Duodenal mucosa (tissue), 2 donors: ENCODE results near the gene FMO2.
"Not testable (repeated sequence)": the region's sequence is repeated elsewhere in the genome, so short reads cannot be mapped to it uniquely, and the experiment has no call there.

Experiments
- H3K27ac ChIP-seq: one replicate; pipeline ENCODE4 v1.7.0; 2013; ENCODE audit warnings: low read depth, low read length
- H3K27me3 ChIP-seq, 2 donors: one replicate each; pipeline ENCODE4 v1.7.0; 2013; ENCODE audit warnings: low read length in 2 of 2, control low read depth in 1 of 2; ENCODE audit not compliant: insufficient read depth in 2 of 2, control insufficient read depth in 1 of 2
- H3K36me3 ChIP-seq, 2 donors: one replicate each; pipeline ENCODE4 v1.7.0; 2013; ENCODE audit warnings: low read length in 2 of 2, control low read depth in 1 of 2; ENCODE audit not compliant: insufficient read depth in 2 of 2, control insufficient read depth in 1 of 2
- H3K4me1 ChIP-seq, 2 donors: one replicate each; pipeline ENCODE4 v1.7.0; 2013; ENCODE audit warnings: low read length in 2 of 2, control low read depth in 1 of 2; ENCODE audit not compliant: insufficient read depth in 2 of 2, control insufficient read depth in 1 of 2
- H3K4me3 ChIP-seq, 2 donors: one replicate each; pipeline ENCODE4 v1.7.0; 2013; ENCODE audit warnings: low read length in 2 of 2, low read depth in 1 of 2
- H3K9ac ChIP-seq, 2 donors: one replicate each; pipeline ENCODE4 v1.7.0; 2013; ENCODE audit warnings: low read length in 2 of 2, low read depth in 1 of 2
- H3K9me3 ChIP-seq, 2 donors: one replicate each; pipeline ENCODE4 v1.7.0; 2013; ENCODE audit warnings: low read length in 2 of 2, control low read depth in 1 of 2; ENCODE audit not compliant: control insufficient read depth in 1 of 2

FMO2 gene

GRCh38 chr1:171218661-171219060 is 33.6 kb downstream of the FMO2 start:
- H3K36me3 ChIP-seq = no peaks in the 10 kb centered on the region
- no peaks in the 10 kb centered on the region for H3K27me3 ChIP-seq
- H3K9me3 ChIP-seq = no peaks in the 10 kb centered on the region
- H3K4me3 ChIP-seq = no peak overlapping the region
- no peak overlapping the region for H3K9ac ChIP-seq
- peaks cover 0 to 3% of the 10 kb centered on the region in 2 donors for H3K4me1 ChIP-seq
- H3K27ac ChIP-seq = no peak overlapping the region

GRCh38 chr1:171219346-171220080 is 34.4 kb downstream of the FMO2 start:
- Histone ChIP-seq H3K4me3 (no peak overlapping the region), H3K27me3 (no peaks in the 10 kb centered on the region), H3K9ac (no peak overlapping the region), H3K27ac (no peak overlapping the region), H3K36me3 (no peaks in the 10 kb centered on the region), H3K9me3 (no peaks in the 10 kb centered on the region), H3K4me1 (peaks cover 0 to 3% of the 10 kb centered on the region in 2 donors)

DNA sequence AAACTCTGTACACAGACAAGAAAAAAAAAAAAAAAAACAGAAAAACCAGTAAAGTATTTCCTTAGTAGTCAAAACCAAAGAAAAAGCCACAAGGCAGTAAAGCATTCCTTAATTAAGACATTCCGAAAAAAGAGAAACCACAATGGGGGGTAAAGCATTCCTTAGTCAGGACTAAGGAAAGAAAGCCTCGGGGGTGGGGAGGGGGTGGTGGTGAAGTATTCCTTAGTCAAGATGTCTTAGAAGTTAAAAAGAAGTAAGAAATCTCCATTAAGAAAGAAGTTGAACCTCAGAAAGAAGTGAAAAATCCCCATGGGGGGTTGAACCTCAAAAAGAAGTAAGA is 35.0 kb downstream of the FMO2 start:
- peaks cover 0 to 3% of the 10 kb centered on the region in 2 donors for H3K4me1 ChIP-seq

GRCh38 chr1:171220581-171221054 is 35.5 kb downstream of the FMO2 start:
- no peak overlapping the region for H3K4me3 ChIP-seq
- H3K9ac ChIP-seq = no peak overlapping the region
- no peaks in the 10 kb centered on the region for H3K27me3 ChIP-seq
- peaks cover 0 to 3% of the 10 kb centered on the region in 2 donors for H3K4me1 ChIP-seq
- no peaks in the 10 kb centered on the region for H3K36me3 ChIP-seq
- no peaks in the 10 kb centered on the region for H3K9me3 ChIP-seq
- H3K27ac ChIP-seq = no peak overlapping the region

More for the DNA sequence above, 35.0 kb downstream of the FMO2 start:
- Histone ChIP-seq H3K36me3 (no peaks in the 10 kb centered on the region), H3K9ac (no peak overlapping the region), H3K27me3 (no peaks in the 10 kb centered on the region), H3K4me3 (no peak overlapping the region), H3K9me3 (no peaks in the 10 kb centered on the region), H3K27ac (no peak overlapping the region)

DNA sequence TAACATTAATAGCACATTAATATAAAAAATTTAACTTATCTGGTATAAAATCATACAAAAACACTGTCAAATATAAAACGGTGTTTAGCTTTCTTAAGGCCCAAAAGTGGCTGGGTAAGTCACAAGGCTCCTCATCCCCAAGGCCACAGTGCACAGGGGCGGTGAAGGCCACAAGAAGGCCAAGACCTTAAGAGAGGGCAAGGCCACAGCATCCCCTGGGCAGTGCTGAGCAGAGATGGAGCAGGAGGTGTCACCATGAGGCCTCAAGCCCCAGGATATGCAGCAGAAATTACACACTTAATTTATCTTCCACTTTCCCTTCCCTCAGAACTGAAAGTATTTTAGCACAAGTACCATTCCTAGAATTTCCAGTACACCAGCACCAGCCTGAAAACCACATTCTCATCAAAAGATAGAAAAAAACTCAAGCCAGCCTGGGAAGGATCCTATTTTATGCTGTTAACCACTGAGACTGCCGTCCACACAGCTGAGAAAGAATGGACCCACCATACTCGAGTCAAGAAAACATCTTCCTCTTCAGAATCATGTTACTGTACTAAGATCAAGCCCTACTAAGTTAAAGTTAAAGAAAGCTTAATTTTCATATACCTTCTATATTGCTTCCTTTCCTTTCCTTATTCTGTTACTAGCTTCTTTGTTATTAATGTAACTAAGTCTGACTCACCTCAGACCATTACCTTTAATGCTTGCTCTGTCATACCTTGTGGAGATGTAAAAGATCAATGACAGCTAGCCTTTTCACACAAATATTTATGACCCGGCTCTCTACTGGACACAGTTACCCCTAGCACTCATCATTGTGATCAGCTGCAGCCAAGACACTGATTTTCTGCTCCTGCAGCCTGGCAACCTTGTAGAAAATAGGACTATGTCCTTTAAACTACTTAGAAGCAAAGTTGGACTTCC is 36.8 kb downstream of the FMO2 start:
- no peaks in the 10 kb centered on the region for H3K36me3 ChIP-seq
- H3K4me1 ChIP-seq = peaks cover 0 to 3% of the 10 kb centered on the region in 2 donors
- no peak overlapping the region for H3K9ac ChIP-seq
- H3K27ac ChIP-seq = no peak overlapping the region
- H3K9me3 ChIP-seq = no peaks in the 10 kb centered on the region
- no peaks in the 10 kb centered on the region for H3K27me3 ChIP-seq
- H3K4me3 ChIP-seq = no peak overlapping the region

DNA sequence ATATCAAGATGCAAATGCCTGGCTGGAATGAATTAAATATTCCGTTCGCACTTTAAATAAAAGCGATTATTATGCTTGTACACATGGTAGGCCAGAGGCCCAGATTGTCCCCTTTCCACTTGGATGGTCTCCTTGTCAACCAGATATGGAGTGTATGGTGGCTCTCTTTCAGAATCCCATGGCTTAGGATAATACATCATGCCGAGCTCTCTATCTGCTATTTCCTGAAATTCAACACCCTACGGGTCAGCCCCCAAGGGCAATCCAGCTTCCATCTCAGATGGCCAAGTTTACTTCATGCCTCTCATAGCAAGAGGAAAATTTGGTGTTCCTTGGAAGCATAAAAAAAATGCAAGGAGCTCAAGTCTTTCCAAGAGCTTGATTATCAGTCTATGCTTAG is 37.8 kb downstream of the FMO2 start:
- H3K27ac ChIP-seq = no peak overlapping the region
- H3K4me3 ChIP-seq = no peak overlapping the region
- peaks cover 0 to 3% of the 10 kb centered on the region in 2 donors for H3K4me1 ChIP-seq

DNA sequence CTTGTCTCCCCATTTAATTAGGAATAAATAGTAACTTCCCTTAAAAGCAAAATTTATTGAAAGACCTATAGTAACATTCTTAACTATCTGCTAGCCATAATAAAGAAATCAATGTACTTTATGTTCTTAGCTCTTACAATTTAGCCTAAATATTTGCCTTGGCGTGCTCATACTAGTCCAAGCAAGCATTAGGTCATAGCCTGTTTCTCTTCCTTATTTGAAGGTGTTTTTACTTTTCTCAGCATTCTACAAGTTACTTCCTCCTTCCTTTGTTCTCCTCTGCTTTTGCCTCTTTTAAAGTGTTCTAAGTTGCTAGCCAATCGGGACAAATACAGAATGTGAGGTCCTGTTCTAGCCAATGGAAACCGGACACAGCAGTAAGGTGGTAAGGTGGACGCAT is 39.2 kb downstream of the FMO2 start:
- H3K36me3 ChIP-seq, H3K4me1 ChIP-seq, H3K27me3 ChIP-seq, H3K9ac ChIP-seq, H3K27ac ChIP-seq, H3K9me3 ChIP-seq, H3K4me3 ChIP-seq: not testable (repeated sequence)

More for the DNA sequence above, 37.8 kb downstream of the FMO2 start:
- Histone ChIP-seq H3K9ac (no peak overlapping the region), H3K27me3 (no peaks in the 10 kb centered on the region), H3K36me3 (no peaks in the 10 kb centered on the region), H3K9me3 (no peaks in the 10 kb centered on the region)

- Histone ChIP-seq H3K4me3 (no peak overlapping the region), H3K9me3 (no peaks in the 10 kb centered on the region), H3K9ac (no peak overlapping the region), H3K4me1 (no peaks in the 10 kb centered on the region), H3K27me3 (no peaks in the 10 kb centered on the region), H3K27ac (no peak overlapping the region), H3K36me3 (no peaks in the 10 kb centered on the region)
These were observed 41.8 kb downstream of the FMO2 start for GRCh38 chr1:171226747-171227370.

DNA sequence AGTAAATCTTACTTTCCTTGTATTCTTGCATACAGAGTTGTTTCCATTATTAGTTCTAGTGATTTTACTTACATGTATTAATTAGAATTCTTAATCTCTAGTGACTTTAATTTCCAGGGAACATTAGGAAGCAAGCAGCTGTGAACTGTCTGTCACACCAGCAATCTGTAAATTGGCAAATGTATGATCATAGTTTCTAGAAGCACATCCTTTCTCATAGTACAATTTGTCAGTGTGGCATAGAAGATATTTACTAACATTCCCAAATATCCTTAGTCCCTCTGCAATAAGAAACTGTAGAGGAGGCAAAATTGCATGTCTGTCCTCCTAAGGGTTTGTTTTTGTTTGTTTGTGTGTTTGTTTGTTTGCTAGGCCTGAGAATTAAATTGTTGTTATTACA is 46.2 kb downstream of the FMO2 start:
- no peaks in the 10 kb centered on the region for H3K27me3 ChIP-seq
- no peaks in the 10 kb centered on the region for H3K4me1 ChIP-seq
- no peak overlapping the region for H3K27ac ChIP-seq
- H3K36me3 ChIP-seq = no peaks in the 10 kb centered on the region
- H3K9me3 ChIP-seq = no peaks in the 10 kb centered on the region
- no peak overlapping the region for H3K9ac ChIP-seq
- H3K4me3 ChIP-seq = no peak overlapping the region

GRCh38 chr1:171233183-171233582 is 48.1 kb downstream of the FMO2 start:
- no peaks in the 10 kb centered on the region for H3K4me1 ChIP-seq
- no peaks in the 10 kb centered on the region for H3K36me3 ChIP-seq
- no peak overlapping the region for H3K27ac ChIP-seq
- H3K4me3 ChIP-seq = no peak overlapping the region
- H3K27me3 ChIP-seq = no peaks in the 10 kb centered on the region
- no peaks in the 10 kb centered on the region for H3K9me3 ChIP-seq
- H3K9ac ChIP-seq = no peak overlapping the region
